ENCODE data around the gene SLC2A6.
A peak's percentile ranks its signal among the peaks of the same experiment; 100 is the strongest.

The SLC2A6 gene

DNA sequence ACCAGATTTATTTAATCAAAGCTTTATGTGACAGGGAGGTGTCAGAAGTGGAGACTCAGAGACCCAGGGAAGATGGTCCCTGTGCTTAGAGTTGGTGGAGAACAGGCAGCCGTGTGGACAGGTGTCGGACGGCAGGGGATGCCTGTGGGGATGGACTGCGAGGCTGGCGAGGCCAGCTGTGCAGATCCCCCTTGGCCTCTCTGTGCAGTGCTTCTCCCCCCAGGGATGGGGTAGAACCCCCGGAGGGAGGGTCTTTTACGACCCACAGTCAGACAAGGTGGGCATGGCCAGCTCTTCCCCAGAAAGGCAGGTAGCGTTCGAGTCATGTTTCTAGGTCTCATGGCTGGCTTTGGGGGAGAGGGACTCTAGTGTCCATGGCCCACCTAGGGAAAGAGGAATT is 4.7 kb upstream of the SLC2A6 start:
- H3K4me3 ChIP-seq (ENCODE audit: low read depth, low read length), result no peak overlapping the region
- no peak for DNase-seq (ENCODE audit: low read depth)
- TF ChIP-seq, protein P1, sequence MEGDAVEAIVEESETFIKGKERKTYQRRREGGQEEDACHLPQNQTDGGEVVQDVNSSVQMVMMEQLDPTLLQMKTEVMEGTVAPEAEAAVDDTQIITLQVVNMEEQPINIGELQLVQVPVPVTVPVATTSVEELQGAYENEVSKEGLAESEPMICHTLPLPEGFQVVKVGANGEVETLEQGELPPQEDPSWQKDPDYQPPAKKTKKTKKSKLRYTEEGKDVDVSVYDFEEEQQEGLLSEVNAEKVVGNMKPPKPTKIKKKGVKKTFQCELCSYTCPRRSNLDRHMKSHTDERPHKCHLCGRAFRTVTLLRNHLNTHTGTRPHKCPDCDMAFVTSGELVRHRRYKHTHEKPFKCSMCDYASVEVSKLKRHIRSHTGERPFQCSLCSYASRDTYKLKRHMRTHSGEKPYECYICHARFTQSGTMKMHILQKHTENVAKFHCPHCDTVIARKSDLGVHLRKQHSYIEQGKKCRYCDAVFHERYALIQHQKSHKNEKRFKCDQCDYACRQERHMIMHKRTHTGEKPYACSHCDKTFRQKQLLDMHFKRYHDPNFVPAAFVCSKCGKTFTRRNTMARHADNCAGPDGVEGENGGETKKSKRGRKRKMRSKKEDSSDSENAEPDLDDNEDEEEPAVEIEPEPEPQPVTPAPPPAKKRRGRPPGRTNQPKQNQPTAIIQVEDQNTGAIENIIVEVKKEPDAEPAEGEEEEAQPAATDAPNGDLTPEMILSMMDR (IDR thresholded peaks at IDR 0.05; ENCODE audit: low read depth, low read length, missing control alignments), result no peak

DNA sequence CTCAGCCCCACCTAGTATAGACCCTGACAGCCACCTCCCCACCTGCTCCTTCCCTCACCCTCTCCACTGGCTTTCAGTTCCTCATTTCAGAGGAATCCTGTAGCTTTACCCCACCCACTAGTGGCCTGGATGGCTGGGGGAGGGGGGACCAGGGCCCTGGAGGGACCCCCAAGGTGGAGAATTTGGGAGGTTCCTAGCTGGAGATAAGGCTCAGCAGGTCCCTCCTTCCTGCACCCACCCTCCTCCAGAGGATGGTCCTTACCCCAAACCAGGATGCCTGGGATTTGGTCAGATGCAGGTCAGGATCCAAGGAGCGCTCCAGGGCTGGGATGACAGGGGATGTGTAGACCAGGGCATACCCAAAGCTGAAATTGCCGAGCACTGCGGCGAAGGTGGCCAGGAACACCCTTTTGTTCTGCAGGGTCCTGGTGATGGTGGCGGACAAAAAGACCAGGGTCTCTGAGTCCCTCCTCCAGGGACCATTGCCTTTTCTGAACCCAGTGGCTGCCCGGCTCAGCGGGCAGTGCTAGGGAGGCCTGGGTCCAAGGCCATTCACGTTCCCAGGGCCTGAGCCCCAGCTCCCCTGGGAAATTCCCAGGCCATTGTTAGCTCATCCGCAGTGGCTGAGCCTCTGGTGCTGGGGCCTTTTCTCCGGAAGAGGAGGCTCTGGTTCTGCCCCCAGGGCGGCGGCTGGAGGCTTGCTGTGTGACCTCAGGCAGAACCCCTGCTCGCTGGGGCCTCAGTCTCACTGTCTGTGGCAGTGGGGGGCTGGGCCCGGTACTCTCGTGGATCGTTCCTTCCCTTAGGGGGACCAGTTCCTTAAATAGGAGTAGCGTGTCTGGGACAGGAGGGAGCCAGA is 678 bp downstream of the SLC2A6 start:
- DNase-seq (ENCODE audit: low read depth), result no peak
- TF ChIP-seq, protein P1 (IDR thresholded peaks at IDR 0.05; ENCODE audit: low read depth, low read length, missing control alignments), result no peak
- peak overlapping the region; percentile 67 for H3K4me3 ChIP-seq (ENCODE audit: low read depth, low read length)

DNA sequence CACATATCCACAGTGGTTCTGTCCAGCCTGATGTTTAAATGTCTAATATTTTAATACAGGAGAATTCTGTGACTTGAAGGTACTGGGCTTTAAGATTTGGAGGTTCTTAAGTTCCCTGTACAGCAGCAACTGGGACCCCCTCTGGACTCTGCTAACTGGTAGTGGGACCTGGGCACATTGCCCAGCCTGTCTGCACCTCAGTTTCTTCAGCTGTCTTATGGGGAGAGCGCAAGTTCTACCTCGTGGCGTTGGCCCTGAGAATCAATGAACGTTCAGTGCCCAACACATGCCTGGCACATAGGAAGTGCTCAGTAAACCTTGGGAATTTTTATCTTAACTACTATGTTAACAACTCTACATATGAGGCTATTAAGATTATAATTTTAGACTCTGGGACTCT is 1.4 kb downstream of the SLC2A6 start:
- TF ChIP-seq, protein P1 (IDR thresholded peaks at IDR 0.05; ENCODE audit: low read depth, low read length, missing control alignments), result no peak
- H3K4me3 ChIP-seq (ENCODE audit: low read depth, low read length), result peak overlapping the region; percentile 67; the same call in 1 of the 2 replicates
- no peak for DNase-seq (ENCODE audit: low read depth)

DNA sequence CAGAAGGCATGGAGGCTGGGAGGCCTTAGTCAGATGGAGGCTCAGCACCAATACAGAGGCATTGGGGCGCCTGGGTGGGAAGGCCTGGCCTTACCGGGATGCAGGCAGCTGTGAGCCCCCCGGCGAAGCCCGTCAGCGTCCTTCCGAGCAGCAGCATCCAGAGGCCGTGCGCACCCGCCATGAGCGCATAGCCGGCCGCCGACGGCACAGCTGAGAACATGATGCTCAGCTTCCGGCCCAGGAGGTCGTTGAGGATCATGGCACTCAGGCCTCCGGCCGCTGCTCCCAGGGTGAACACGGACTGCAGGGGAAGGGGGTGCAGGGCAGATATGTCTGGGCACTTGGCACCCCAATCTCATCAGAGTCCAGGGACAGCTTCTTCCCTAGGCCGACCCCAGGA is 2.0 kb downstream of the SLC2A6 start:
- TF ChIP-seq, protein P1 (IDR thresholded peaks at IDR 0.05; ENCODE audit: low read depth, low read length, missing control alignments), result no peak
- H3K4me3 ChIP-seq (ENCODE audit: low read depth, low read length), result no peak overlapping the region; the same call in 1 of the 2 replicates
- DNase-seq (ENCODE audit: low read depth), result no peak

DNA sequence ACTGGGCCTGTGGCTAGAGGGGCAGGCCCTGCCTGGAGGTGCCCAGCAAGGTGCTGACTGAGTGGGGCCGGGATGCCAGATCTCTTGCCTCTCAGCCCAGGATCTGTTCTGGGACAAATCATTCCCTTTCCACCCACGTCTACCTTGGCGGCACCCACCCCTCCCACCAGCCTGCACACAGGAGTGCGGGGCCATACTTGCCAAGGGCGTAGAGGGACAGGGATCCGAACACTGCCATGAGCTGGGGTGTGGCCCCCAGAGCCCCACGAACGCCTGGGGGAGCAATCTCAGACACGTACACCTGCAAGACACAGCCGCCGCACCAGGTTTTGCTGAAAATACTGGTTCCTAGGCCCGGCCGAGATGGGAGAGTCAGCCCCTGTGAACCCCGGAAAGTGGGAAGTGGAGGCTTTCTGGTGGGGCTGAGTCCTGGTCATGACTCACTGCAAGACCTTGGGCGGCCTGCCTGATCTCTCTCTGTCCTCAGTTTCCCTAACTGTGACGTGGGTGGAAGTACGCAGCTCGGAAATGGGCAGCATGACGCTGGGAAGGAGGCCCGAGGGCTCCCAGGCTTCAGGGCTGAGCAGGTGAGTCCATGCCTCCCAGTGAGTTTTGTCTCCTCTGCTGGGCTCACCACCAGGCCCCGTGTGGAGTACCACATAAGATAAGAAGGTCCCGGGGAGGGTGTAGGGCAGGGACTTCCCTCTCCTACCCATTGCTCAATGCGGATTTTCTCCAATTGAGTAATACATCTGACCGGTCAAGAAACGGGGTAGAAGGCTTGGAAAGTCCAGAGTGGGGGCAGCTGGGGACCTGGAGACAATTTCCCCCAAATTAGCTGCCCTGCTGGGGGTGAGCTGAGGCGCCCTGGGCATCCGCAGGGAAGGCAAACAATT is 2.6 kb downstream of the SLC2A6 start:
- H3K4me3 ChIP-seq (ENCODE audit: low read depth, low read length), result no peak overlapping the region
- DNase-seq (ENCODE audit: low read depth), result no peak
- TF ChIP-seq, protein P1 (IDR thresholded peaks at IDR 0.05; ENCODE audit: low read depth, low read length, missing control alignments), result no peak

DNA sequence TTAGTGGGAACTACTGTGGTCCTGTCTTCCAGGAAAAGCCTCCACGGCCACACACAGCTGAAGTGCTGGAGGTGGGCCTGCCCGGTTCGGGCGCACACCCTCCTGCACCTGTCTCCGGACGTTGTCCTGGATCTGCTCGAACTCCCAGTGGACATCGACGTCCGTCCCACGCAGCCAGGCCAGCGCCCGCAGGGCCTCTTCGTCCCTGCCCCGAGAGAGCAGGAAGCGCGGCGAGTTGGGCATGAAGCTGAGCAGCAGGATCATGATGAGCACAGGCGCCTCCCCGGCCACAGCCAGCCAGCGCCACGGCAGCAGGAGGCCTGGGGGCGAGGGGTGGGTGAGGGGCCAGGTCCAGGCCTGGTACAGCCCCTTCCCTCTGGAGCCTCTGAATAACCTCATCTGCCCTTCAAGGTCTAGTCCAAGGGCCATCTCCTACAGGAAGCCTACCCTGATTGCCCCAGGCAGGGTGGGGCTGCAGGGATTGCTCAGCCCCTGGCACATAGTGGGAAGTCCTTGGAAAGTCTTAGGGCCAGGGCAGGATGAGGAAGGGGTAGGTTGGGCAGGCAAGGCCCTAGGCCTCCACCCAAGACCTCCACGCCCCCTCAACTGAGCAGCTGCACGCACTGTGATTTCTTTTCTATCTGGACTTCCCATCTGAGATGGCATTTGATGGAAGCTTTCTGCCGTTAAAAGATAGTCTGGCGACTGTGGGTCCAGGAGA is 3.4 kb downstream of the SLC2A6 start:
- no peak overlapping the region for H3K4me3 ChIP-seq (ENCODE audit: low read depth, low read length)
- DNase-seq (ENCODE audit: low read depth), result no peak
- TF ChIP-seq, protein P1 (IDR thresholded peaks at IDR 0.05; ENCODE audit: low read depth, low read length, missing control alignments), result no peak

All from GM12864 (cell line).